ENCODE data around the gene HTR2C. TPM values are rescaled to one million over a fixed set of nuclear protein-coding genes. Genes with fewer than 3 reads are reported as not detected.

Gene HTR2C
- total and polyA plus RNA-seq, 2 of the 13 experiments (the other 11 are each of a cell fraction or from before 2014, with no cell fraction given), result 0.01 TPM; not detected in 1

- Histone ChIP-seq H3K4me1 (ENCODE audit: insufficient read depth, low read length) (no peaks in the 10 kb centered on the region), H2AFZ (ENCODE audit: low read length) (no peak overlapping the region), H3K27ac (ENCODE audit: extremely low read length, insufficient read depth, low read length) (no peak overlapping the region), H3K27me3 (ENCODE audit: control insufficient read depth in 1 of 2, insufficient read depth in 2 of 2, low read length in 2 of 2) (peaks cover 2 to 14% of the 10 kb centered on the region in 2 experiments; a peak in 2 of 5 replicates), H3K36me3 (replicated peaks in 1 of 2; ENCODE audit: control insufficient read depth in 1 of 2, insufficient read depth in 2 of 2, low read length in 2 of 2) (no peaks in the 10 kb centered on the region), H4K20me1 (ENCODE audit: insufficient read depth, low read length) (no peaks in the 10 kb centered on the region), H3K9me3 (ENCODE audit: low read length) (no peaks in the 10 kb centered on the region), H3K4me3 (replicated peaks in 1 of 3; ENCODE audit: insufficient read depth in 1 of 3, low read depth in 2 of 3, low read length in 3 of 3) (no peak overlapping the region), H3K9ac (ENCODE audit: insufficient read depth, low read depth, low read length) (no peak overlapping the region), H3K79me2 (ENCODE audit: insufficient read depth, low read length) (no peaks in the 10 kb centered on the region), H3K4me2 (ENCODE audit: low read depth, low read length) (no peak overlapping the region)
- ATAC-seq (no peak), FAIRE-seq (no peak), DNase-seq (ENCODE audit: low spot score) (no peak)
- BruUV-seq (replicated peaks), result no TSS peak
- in situ Hi-C loops (cut with HindIII; ENCODE audit: extremely low pct_ligation_motif_present, low pct_unique_long_range_greater_than_20kb) (no loop called here), intact Hi-C loops (cut with micrococcal nuclease; ENCODE audit: unreplicated experiment) (no loop called here)
- ChIA-PET CTCF (ENCODE audit: low intra/inter-chr PET ratio, low total read pairs) (no interaction called here), POLR2A (no interaction called here)
- 32% methylated on average over 17 of the region's 27 CpGs for WGBS (ENCODE audit: low lambda C conversion rate)
- TF ChIP-seq FIP1L1 (IDR thresholded peaks at IDR 0.05; ENCODE audit: borderline replicate concordance, insufficient read depth, low read depth, low read length) (no peak), ZSCAN25 (CRISPR knock-in tag; IDR thresholded peaks at IDR 0.05) (no peak)
These were observed 1.3 kb downstream of the HTR2C start for GRCh38 chrX:114584983-114585842.

GRCh38 chrX:114591121-114591520 lies 7.2 kb downstream of the HTR2C start:
- Histone ChIP-seq H3K27ac (ENCODE audit: extremely low read length, insufficient read depth, low read length) (no peak overlapping the region), H3K9ac (ENCODE audit: insufficient read depth, low read depth, low read length) (no peak overlapping the region), H3K4me3 (replicated peaks in 1 of 3; ENCODE audit: insufficient read depth in 1 of 3, low read depth in 2 of 3, low read length in 3 of 3) (no peak overlapping the region), H3K4me2 (ENCODE audit: low read depth, low read length) (no peak overlapping the region), H3K36me3 (replicated peaks in 1 of 2; ENCODE audit: control insufficient read depth in 1 of 2, insufficient read depth in 2 of 2, low read length in 2 of 2) (no peaks in the 10 kb centered on the region), H3K9me3 (ENCODE audit: low read length) (no peaks in the 10 kb centered on the region), H3K27me3 (ENCODE audit: control insufficient read depth in 1 of 2, insufficient read depth in 2 of 2, low read length in 2 of 2) (no peaks in the 10 kb centered on the region), H3K4me1 (ENCODE audit: insufficient read depth, low read length) (no peaks in the 10 kb centered on the region), H3K79me2 (ENCODE audit: insufficient read depth, low read length) (no peaks in the 10 kb centered on the region), H4K20me1 (ENCODE audit: insufficient read depth, low read length) (no peaks in the 10 kb centered on the region), H2AFZ (ENCODE audit: low read length) (no peak overlapping the region)
- ATAC-seq (no peak), FAIRE-seq (no peak), DNase-seq (ENCODE audit: low spot score) (no peak)
- in situ Hi-C loops (cut with HindIII; ENCODE audit: extremely low pct_ligation_motif_present, low pct_unique_long_range_greater_than_20kb) (no loop called here), intact Hi-C loops (cut with micrococcal nuclease; ENCODE audit: unreplicated experiment) (no loop called here)
- ChIA-PET CTCF (ENCODE audit: low intra/inter-chr PET ratio, low total read pairs) (no interaction called here), POLR2A (no interaction called here)
- TF ChIP-seq ZMYM4 (CRISPR knock-in tag; IDR thresholded peaks at IDR 0.05), result no peak
- no peak for TF ChIP-seq TBX3 (IDR thresholded peaks at IDR 0.05; ENCODE audit: borderline replicate concordance)
- no peak for TF ChIP-seq NCOA2 (CRISPR knock-in tag; IDR thresholded peaks at IDR 0.05)
- TF ChIP-seq ZBTB39 (CRISPR knock-in tag; IDR thresholded peaks at IDR 0.05), result no peak
- TF ChIP-seq, protein P1, sequence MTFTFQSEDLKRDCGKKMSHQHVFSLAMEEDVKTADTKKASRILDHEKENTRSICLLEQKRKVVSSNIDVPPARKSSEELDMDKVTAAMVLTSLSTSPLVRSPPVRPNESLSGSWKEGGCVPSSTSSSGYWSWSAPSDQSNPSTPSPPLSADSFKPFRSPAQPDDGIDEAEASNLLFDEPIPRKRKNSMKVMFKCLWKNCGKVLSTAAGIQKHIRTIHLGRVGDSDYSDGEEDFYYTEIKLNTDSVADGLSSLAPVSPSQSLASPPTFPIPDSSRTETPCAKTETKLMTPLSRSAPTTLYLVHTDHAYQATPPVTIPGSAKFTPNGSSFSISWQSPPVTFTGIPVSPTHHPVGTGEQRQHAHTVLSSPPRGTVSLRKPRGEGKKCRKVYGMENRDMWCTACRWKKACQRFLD (CRISPR knock-in tag; IDR thresholded peaks at IDR 0.05; ENCODE audit: borderline replicate concordance), result no peak
- no peak for TF ChIP-seq KAT2B (IDR thresholded peaks at IDR 0.05; ENCODE audit: borderline replicate concordance, low read depth, low read length)
- no peak for TF ChIP-seq ZNF101 (CRISPR knock-in tag; IDR thresholded peaks at IDR 0.05; ENCODE audit: borderline replicate concordance, low read depth)
- TF ChIP-seq CHCHD3 (CRISPR knock-in tag; IDR thresholded peaks at IDR 0.05), result no peak
- 14% methylated on average over 1 of the region's 1 CpG for WGBS (ENCODE audit: low lambda C conversion rate)
- BruUV-seq (replicated peaks), result no TSS peak

Measured in HepG2 (cell line).